HEK293 (cell line): ENCODE measurements around the gene CENPO.

Experiments used
- CTCF ChIA-PET: fragments of 350-600 bp; formaldehyde crosslinking; extraction: SDS; loops from one replicate; lab custom pipeline; 2021; ENCODE audit warnings: antibody characterized with exemption; lab: Yijun Ruan, JAX
- POLR2A ChIA-PET: fragments of 300-600 bp; formaldehyde crosslinking; extraction: SDS; loops from one replicate; lab custom pipeline; 2020; ENCODE audit warnings: antibody characterized with exemption, inconsistent platforms; lab: Yijun Ruan, JAX
- H3K27ac ChIP-seq: fragments of 200-500 bp; sonication (Bioruptor generic); 2 replicates; pipeline ENCODE4 v1.5.1; 2014; ENCODE audit warnings: low read depth, low read length, control low read depth, inconsistent platforms; ENCODE audit errors: extremely low read depth
- H3K36me3 ChIP-seq, 2 experiments: fragments of 200-500 bp in 1 of 2; sonication (Bioruptor generic) in 1 of 2; 1 replicate in 1 of 2; 2 replicates in 1 of 2; pipeline ENCODE4 v1.5.1; 2014 to 2017; ENCODE audit warnings: inconsistent platforms in 2 of 2, low read length in 2 of 2; ENCODE audit not compliant: control insufficient read depth in 2 of 2, insufficient read depth in 1 of 2
- H3K4me1 ChIP-seq: fragments of 200-500 bp; sonication (Bioruptor generic); 2 replicates; pipeline ENCODE4 v1.5.1; 2014; ENCODE audit warnings: mild to moderate bottlenecking, low read length, inconsistent platforms; ENCODE audit not compliant: control insufficient read depth, insufficient read depth
- H3K4me3 ChIP-seq: 2 replicates; pipeline ENCODE4 v1.5.1; 2011; ENCODE audit warnings: low read depth, mild to moderate bottlenecking, control low read depth, low read length, moderate library complexity
- H3K9me3 ChIP-seq: fragments of 200-500 bp; sonication (Bioruptor generic); 2 replicates; pipeline ENCODE4 v1.5.1; 2014; ENCODE audit warnings: low read depth, low read length, inconsistent platforms; ENCODE audit not compliant: control insufficient read depth, insufficient read depth
- FEZF1 ChIP-seq: fragments of 450-650 bp; formaldehyde crosslinking; IDR thresholded peaks from 2 replicates; pipeline ENCODE4 v1.5.1; 2016; ENCODE audit warnings: missing biosample characterization, missing genetic modification characterization
- GLIS1 ChIP-seq: fragments of 450-650 bp; formaldehyde crosslinking; IDR thresholded peaks from 2 replicates; pipeline ENCODE4 v1.5.1; 2016; ENCODE audit warnings: missing biosample characterization, missing genetic modification characterization
- HOXA7 ChIP-seq: sonication (generic); formaldehyde crosslinking; IDR thresholded peaks from 2 replicates; pipeline ENCODE4 v1.8.1; 2022; ENCODE audit warnings: missing genetic modification reagents, borderline replicate concordance
- IKZF3 ChIP-seq: fragments of 450-650 bp; IDR thresholded peaks from 2 replicates; pipeline ENCODE4 v1.5.0; 2018; ENCODE audit warnings: missing biosample characterization, mild to moderate bottlenecking, missing genetic modification characterization, moderate library complexity
- OSR2 ChIP-seq: fragments of 450-650 bp; formaldehyde crosslinking; IDR thresholded peaks from 2 replicates; pipeline ENCODE4 v1.5.1; 2016; ENCODE audit warnings: missing biosample characterization, missing genetic modification characterization
- PBX3 ChIP-seq: sonication (generic); formaldehyde crosslinking; IDR thresholded peaks from 2 replicates; pipeline ENCODE4 v1.8.1; 2022; ENCODE audit warnings: mild to moderate bottlenecking, moderate library complexity, missing genetic modification reagents
- SCRT1 ChIP-seq: fragments of 450-650 bp; formaldehyde crosslinking; IDR thresholded peaks from 2 replicates; pipeline ENCODE4 v1.5.1; 2016; ENCODE audit warnings: missing biosample characterization, missing genetic modification characterization, borderline replicate concordance
- YY2 ChIP-seq: fragments of 450-650 bp; formaldehyde crosslinking; IDR thresholded peaks from 2 replicates; pipeline ENCODE4 v1.5.1; 2016; ENCODE audit warnings: missing biosample characterization, missing genetic modification characterization
- ZBTB20 ChIP-seq: fragments of 450-650 bp; formaldehyde crosslinking; IDR thresholded peaks from 2 replicates; pipeline ENCODE4 v1.5.1; 2016; ENCODE audit warnings: missing biosample characterization, missing genetic modification characterization
- ZBTB8A ChIP-seq: fragments of 450-650 bp; formaldehyde crosslinking; IDR thresholded peaks from 2 replicates; pipeline ENCODE4 v1.5.1; 2016; ENCODE audit warnings: missing biosample characterization, missing genetic modification characterization
- ZNF112 ChIP-seq: fragments of 450-650 bp; formaldehyde crosslinking; IDR thresholded peaks from 2 replicates; pipeline ENCODE4 v1.5.0; 2017; ENCODE audit warnings: missing biosample characterization, missing genetic modification characterization
- ZNF114 ChIP-seq: fragments of 450-650 bp; formaldehyde crosslinking; IDR thresholded peaks from 2 replicates; pipeline ENCODE4 v1.5.0; 2017; ENCODE audit warnings: missing biosample characterization, missing genetic modification characterization
- ZNF133 ChIP-seq: fragments of 450-650 bp; formaldehyde crosslinking; IDR thresholded peaks from 2 replicates; pipeline ENCODE4 v1.5.1; 2016; ENCODE audit warnings: missing biosample characterization, missing genetic modification characterization
- ZNF148 ChIP-seq: fragments of 450-650 bp; formaldehyde crosslinking; IDR thresholded peaks from 2 replicates; pipeline ENCODE4 v1.5.0; 2017; ENCODE audit warnings: missing biosample characterization, missing genetic modification characterization, borderline replicate concordance
- ZNF155 ChIP-seq: fragments of 450-650 bp; formaldehyde crosslinking; IDR thresholded peaks from 2 replicates; pipeline ENCODE4 v1.5.1; 2016; ENCODE audit warnings: missing biosample characterization, missing genetic modification characterization
- ZNF16 ChIP-seq: fragments of 450-650 bp; formaldehyde crosslinking; IDR thresholded peaks from 2 replicates; pipeline ENCODE4 v1.5.1; 2016; ENCODE audit warnings: low read depth, missing biosample characterization, missing genetic modification characterization
- ZNF169 ChIP-seq: fragments of 450-650 bp; formaldehyde crosslinking; IDR thresholded peaks from 2 replicates; pipeline ENCODE4 v1.5.1; 2016; ENCODE audit warnings: missing biosample characterization, missing genetic modification characterization
- ZNF19 ChIP-seq: fragments of 450-650 bp; formaldehyde crosslinking; IDR thresholded peaks from 2 replicates; pipeline ENCODE4; 2016; ENCODE audit warnings: missing biosample characterization, missing genetic modification characterization, low read depth
- ZNF274 ChIP-seq, 2 experiments: fragments of 200-500 bp in 1 of 2; fragments of 450-650 bp in 1 of 2; sonication (Bioruptor generic) in 1 of 2; formaldehyde crosslinking in 1 of 2; IDR thresholded peaks; 2 replicates each; pipeline versions ENCODE4 v1.5.1 to v1.6.1; 2014 to 2016; ENCODE audit warnings: borderline replicate concordance in 1 of 2, inconsistent platforms in 1 of 2, low read length in 1 of 2, missing biosample characterization in 1 of 2, missing genetic modification characterization in 1 of 2
- ZNF311 ChIP-seq: fragments of 450-650 bp; formaldehyde crosslinking; IDR thresholded peaks from 2 replicates; pipeline ENCODE4 v1.5.1; 2017; ENCODE audit warnings: missing biosample characterization, missing genetic modification characterization, borderline replicate concordance
- ZNF341 ChIP-seq: fragments of 450-650 bp; formaldehyde crosslinking; IDR thresholded peaks from 2 replicates; pipeline ENCODE4; 2016; ENCODE audit warnings: low read depth, missing biosample characterization, missing genetic modification characterization
- ZNF37A ChIP-seq: fragments of 450-650 bp; IDR thresholded peaks from 2 replicates; pipeline ENCODE4 v1.5.1; 2018; ENCODE audit warnings: missing biosample characterization, missing genetic modification characterization
- ZNF473 ChIP-seq: fragments of 450-650 bp; formaldehyde crosslinking; IDR thresholded peaks from 2 replicates; pipeline ENCODE4 v1.5.1; 2017; ENCODE audit warnings: missing biosample characterization, missing genetic modification characterization
- ZNF658 ChIP-seq: fragments of 450-650 bp; formaldehyde crosslinking; IDR thresholded peaks from 2 replicates; pipeline ENCODE4; 2016; ENCODE audit warnings: missing biosample characterization, missing genetic modification characterization
- ZNF837 ChIP-seq: fragments of 450-650 bp; formaldehyde crosslinking; IDR thresholded peaks from 2 replicates; pipeline ENCODE4 v1.5.1; 2016; ENCODE audit warnings: missing biosample characterization, missing genetic modification characterization
- ZNF843 ChIP-seq: fragments of 450-650 bp; formaldehyde crosslinking; IDR thresholded peaks from 2 replicates; pipeline ENCODE4 v1.5.1; 2016; ENCODE audit warnings: missing biosample characterization, missing genetic modification characterization
- TF ChIP-seq, protein P1 (sequence below): fragments of 450-650 bp; formaldehyde crosslinking; IDR thresholded peaks from 2 replicates; pipeline ENCODE4 v1.5.1; 2016; ENCODE audit warnings: missing biosample characterization, missing genetic modification characterization
- TF ChIP-seq, protein P2 (sequence below): fragments of 450-650 bp; formaldehyde crosslinking; IDR thresholded peaks from 2 replicates; pipeline ENCODE4 v1.5.1; 2016; ENCODE audit warnings: missing biosample characterization, missing genetic modification characterization, low read depth

The CENPO gene

GRCh38 chr2:24756789-24757188, 36.4 kb upstream of the CENPO start:
- peaks cover 6% of the 10 kb centered on the region for H3K4me1 ChIP-seq
- ChIA-PET CTCF (no interaction called here), POLR2A (no interaction called here)
- H3K4me3 ChIP-seq, result no peak overlapping the region
- TF ChIP-seq ZNF112 (tag by site-specific recombination), result no peak
- TF ChIP-seq IKZF3 (tag by site-specific recombination), result no peak
- no peak for TF ChIP-seq ZNF843 (tag by site-specific recombination)
- TF ChIP-seq ZNF133 (tag by site-specific recombination), result no peak
- TF ChIP-seq ZNF341 (tag by site-specific recombination), result no peak
- no peak for TF ChIP-seq GLIS1
- no peak for TF ChIP-seq ZNF148 (tag by site-specific recombination)
- TF ChIP-seq ZNF473 (tag by site-specific recombination), result no peak
- TF ChIP-seq ZNF37A (tag by site-specific recombination), result no peak
- no peak for TF ChIP-seq ZNF155 (tag by site-specific recombination)
- no peak for TF ChIP-seq OSR2 (tag by site-specific recombination)
- TF ChIP-seq ZBTB20 (tag by site-specific recombination), result no peak
- TF ChIP-seq HOXA7 (CRISPR knock-in tag), result no peak
- TF ChIP-seq ZNF274 (IDR thresholded peaks at IDR 0.05; ENCODE audit: low read length), result no peak
- TF ChIP-seq ZNF274 (tag by site-specific recombination; IDR thresholded peaks at IDR 0.05; ENCODE audit: borderline replicate concordance), result no peak
- no peak for TF ChIP-seq ZNF19 (tag by site-specific recombination)
- no peak for TF ChIP-seq ZBTB8A
- no peaks in the 10 kb centered on the region for H3K9me3 ChIP-seq
- H3K27ac ChIP-seq, result no peak overlapping the region
- H3K36me3 ChIP-seq, result peaks cover 19 to 37% of the 10 kb centered on the region in 2 experiments

DNA sequence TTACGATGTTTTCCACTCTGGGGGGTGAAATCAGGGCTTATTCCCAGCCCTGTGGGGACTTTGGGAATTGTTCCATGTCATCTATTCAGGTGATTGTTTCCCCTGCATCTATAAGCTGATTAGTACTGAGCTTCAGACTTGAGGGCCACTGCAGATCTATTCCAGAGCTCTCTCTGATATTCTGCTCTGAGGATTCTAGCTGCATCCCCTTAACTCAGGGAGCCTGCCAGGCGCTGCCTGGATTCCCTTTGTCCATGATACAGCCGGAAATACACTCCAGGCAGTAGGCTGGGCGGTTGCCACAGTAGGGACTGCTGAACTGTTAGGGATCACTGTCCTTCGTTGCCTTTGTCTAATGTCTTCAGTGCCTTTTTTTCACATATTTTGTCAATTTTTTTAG, 31.4 kb upstream of the CENPO start:
- Histone ChIP-seq H3K27ac (no peak overlapping the region), H3K36me3 (peaks cover 19 to 32% of the 10 kb centered on the region in 2 experiments), H3K9me3 (no peaks in the 10 kb centered on the region), H3K4me1 (peaks cover 10% of the 10 kb centered on the region), H3K4me3 (no peak overlapping the region)
- ChIA-PET CTCF (interaction anchor here (0.7 kb wide), 1 partner anchor 351 kb away, joined by 5 read pairs; no protein-coding TSS in a partner anchor), POLR2A (interaction anchor here (0.5 kb wide), 1 partner anchor 67 kb away, joined by 5 read pairs; no protein-coding TSS in a partner anchor)
- no peak for TF ChIP-seq FEZF1 (tag by site-specific recombination)
- TF ChIP-seq ZNF658 (tag by site-specific recombination), result no peak
- no peak for TF ChIP-seq ZNF16
- TF ChIP-seq ZNF473 (tag by site-specific recombination), result no peak
- TF ChIP-seq, protein P1, sequence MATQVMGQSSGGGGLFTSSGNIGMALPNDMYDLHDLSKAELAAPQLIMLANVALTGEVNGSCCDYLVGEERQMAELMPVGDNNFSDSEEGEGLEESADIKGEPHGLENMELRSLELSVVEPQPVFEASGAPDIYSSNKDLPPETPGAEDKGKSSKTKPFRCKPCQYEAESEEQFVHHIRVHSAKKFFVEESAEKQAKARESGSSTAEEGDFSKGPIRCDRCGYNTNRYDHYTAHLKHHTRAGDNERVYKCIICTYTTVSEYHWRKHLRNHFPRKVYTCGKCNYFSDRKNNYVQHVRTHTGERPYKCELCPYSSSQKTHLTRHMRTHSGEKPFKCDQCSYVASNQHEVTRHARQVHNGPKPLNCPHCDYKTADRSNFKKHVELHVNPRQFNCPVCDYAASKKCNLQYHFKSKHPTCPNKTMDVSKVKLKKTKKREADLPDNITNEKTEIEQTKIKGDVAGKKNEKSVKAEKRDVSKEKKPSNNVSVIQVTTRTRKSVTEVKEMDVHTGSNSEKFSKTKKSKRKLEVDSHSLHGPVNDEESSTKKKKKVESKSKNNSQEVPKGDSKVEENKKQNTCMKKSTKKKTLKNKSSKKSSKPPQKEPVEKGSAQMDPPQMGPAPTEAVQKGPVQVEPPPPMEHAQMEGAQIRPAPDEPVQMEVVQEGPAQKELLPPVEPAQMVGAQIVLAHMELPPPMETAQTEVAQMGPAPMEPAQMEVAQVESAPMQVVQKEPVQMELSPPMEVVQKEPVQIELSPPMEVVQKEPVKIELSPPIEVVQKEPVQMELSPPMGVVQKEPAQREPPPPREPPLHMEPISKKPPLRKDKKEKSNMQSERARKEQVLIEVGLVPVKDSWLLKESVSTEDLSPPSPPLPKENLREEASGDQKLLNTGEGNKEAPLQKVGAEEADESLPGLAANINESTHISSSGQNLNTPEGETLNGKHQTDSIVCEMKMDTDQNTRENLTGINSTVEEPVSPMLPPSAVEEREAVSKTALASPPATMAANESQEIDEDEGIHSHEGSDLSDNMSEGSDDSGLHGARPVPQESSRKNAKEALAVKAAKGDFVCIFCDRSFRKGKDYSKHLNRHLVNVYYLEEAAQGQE (tag by site-specific recombination), result no peak
- TF ChIP-seq, protein P2, sequence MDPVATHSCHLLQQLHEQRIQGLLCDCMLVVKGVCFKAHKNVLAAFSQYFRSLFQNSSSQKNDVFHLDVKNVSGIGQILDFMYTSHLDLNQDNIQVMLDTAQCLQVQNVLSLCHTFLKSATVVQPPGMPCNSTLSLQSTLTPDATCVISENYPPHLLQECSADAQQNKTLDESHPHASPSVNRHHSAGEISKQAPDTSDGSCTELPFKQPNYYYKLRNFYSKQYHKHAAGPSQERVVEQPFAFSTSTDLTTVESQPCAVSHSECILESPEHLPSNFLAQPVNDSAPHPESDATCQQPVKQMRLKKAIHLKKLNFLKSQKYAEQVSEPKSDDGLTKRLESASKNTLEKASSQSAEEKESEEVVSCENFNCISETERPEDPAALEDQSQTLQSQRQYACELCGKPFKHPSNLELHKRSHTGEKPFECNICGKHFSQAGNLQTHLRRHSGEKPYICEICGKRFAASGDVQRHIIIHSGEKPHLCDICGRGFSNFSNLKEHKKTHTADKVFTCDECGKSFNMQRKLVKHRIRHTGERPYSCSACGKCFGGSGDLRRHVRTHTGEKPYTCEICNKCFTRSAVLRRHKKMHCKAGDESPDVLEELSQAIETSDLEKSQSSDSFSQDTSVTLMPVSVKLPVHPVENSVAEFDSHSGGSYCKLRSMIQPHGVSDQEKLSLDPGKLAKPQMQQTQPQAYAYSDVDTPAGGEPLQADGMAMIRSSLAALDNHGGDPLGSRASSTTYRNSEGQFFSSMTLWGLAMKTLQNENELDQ (tag by site-specific recombination), result no peak
- no peak for TF ChIP-seq ZNF837 (tag by site-specific recombination)
- TF ChIP-seq SCRT1 (tag by site-specific recombination), result no peak
- TF ChIP-seq PBX3 (CRISPR knock-in tag), result no peak
- TF ChIP-seq YY2, result no peak
- TF ChIP-seq ZNF311 (tag by site-specific recombination), result no peak
- TF ChIP-seq ZNF169 (tag by site-specific recombination), result no peak
- TF ChIP-seq ZNF112 (tag by site-specific recombination), result no peak
- TF ChIP-seq ZNF114 (tag by site-specific recombination), result no peak
- TF ChIP-seq ZNF155 (tag by site-specific recombination), result no peak
